ENCODE measurements around the gene TRAPPC6A. TPM values are rescaled to one million over a fixed set of nuclear protein-coding genes. Genes with fewer than 3 reads are reported as not detected.

The TRAPPC6A gene
- total and polyA plus RNA-seq, 2 of the 4 experiments (the other 2 are of a cell fraction): 4.1 to 13.4 TPM

DNA sequence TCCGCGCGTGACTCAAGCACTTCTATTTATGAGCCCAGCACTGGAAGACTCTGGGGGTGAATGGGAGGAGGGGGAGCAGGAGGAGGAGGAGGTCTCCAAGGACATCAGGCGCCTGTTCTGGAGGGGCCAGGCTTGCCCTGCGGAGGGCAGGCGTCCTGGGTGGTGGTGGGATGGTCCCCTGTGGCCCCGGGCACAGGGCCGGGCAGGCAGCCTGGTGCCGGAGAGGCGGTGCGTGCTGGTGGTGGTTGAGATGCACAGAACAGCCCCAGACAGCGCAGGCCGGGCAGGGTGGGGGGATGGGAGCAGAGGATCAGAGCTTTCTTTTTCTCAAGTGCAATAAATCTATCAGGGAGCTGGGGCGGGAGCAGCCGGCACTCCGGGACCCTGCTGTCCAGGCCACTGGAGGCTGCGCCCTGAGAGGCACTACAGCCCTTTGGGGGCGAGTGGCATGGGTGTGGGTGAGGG is 31.3 kb downstream of the TRAPPC6A start:
- no peaks in the 10 kb centered on the region; the same call in 1 of the 2 replicates for H3K9me1 ChIP-seq (ENCODE audit: insufficient read depth, low read length)
- H3K79me1 ChIP-seq (ENCODE audit: low read depth in 1 of 2, low read length in 2 of 2): peaks cover 0 to 4% of the 10 kb centered on the region in 2 experiments; a peak in 1 of 4 replicates
- no peak overlapping the region for H2AK9ac ChIP-seq (replicated peaks; ENCODE audit: low read depth, low read length, poor library complexity)
- TF ChIP-seq, protein P1, sequence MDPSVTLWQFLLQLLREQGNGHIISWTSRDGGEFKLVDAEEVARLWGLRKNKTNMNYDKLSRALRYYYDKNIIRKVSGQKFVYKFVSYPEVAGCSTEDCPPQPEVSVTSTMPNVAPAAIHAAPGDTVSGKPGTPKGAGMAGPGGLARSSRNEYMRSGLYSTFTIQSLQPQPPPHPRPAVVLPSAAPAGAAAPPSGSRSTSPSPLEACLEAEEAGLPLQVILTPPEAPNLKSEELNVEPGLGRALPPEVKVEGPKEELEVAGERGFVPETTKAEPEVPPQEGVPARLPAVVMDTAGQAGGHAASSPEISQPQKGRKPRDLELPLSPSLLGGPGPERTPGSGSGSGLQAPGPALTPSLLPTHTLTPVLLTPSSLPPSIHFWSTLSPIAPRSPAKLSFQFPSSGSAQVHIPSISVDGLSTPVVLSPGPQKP (IDR thresholded peaks at IDR 0.05; ENCODE audit: borderline replicate concordance, low read depth, low read length): no peak
- no peak for TF ChIP-seq BHLHE40 (IDR thresholded peaks at IDR 0.05; ENCODE audit: low read depth, low read length)
- no peak for TF ChIP-seq CEBPB (IDR thresholded peaks at IDR 0.05; ENCODE audit: low read depth, low read length)
- TF ChIP-seq SMC3 (IDR thresholded peaks at IDR 0.05; ENCODE audit: low read depth, low read length): no peak
- H3K4me2 ChIP-seq (ENCODE audit: low read depth, low read length): no peak overlapping the region
- no peak overlapping the region for H3K18ac ChIP-seq (ENCODE audit: low read depth, low read length)
- no peak overlapping the region for H3K9ac ChIP-seq (ENCODE audit: low read depth, low read length)
- H3K23ac ChIP-seq (ENCODE audit: low read depth, low read length): no peak overlapping the region
- H2BK120ac ChIP-seq (ENCODE audit: low read depth, low read length): no peak overlapping the region
- H2BK15ac ChIP-seq (ENCODE audit: low read depth, low read length): no peak overlapping the region
- H3K4me1 ChIP-seq (ENCODE audit: control insufficient read depth, insufficient read depth, low read length): peaks cover 2% of the 10 kb centered on the region; the same call in 1 of the 2 replicates
- no peak overlapping the region for H3K56ac ChIP-seq (ENCODE audit: extremely low read depth, insufficient read depth, low read length)
- H3K14ac ChIP-seq (replicated peaks; ENCODE audit: low read depth, low read length): no peak overlapping the region
- H2BK20ac ChIP-seq (ENCODE audit: low read depth, low read length): no peak overlapping the region
- no peaks in the 10 kb centered on the region for H3K9me3 ChIP-seq (ENCODE audit: control insufficient read depth, insufficient read depth, low read length)
- no peak overlapping the region for H4K8ac ChIP-seq (ENCODE audit: low read depth in 2 of 2, low read length in 2 of 2)
- intact Hi-C loops (cut with micrococcal nuclease): no loop called here
- peaks cover 3% of the 10 kb centered on the region; the same call in 1 of the 2 replicates for H3K27me3 ChIP-seq (ENCODE audit: control insufficient read depth, insufficient read depth, low read length)
- H4K91ac ChIP-seq (ENCODE audit: insufficient read depth, low read depth, low read length): no peak overlapping the region
- H3K4me3 ChIP-seq (ENCODE audit: insufficient read depth, low read depth, low read length): no peak overlapping the region
- H3K27ac ChIP-seq (ENCODE audit: insufficient read depth, low read length): no peak overlapping the region
- H3K4ac ChIP-seq (ENCODE audit: low read depth, low read length): no peak overlapping the region
- ATAC-seq (ENCODE audit: low read depth): no peak
- in situ Hi-C loops (cut with MboI; ENCODE audit: low sequenced_read_pairs): no loop called here
- no peak overlapping the region for H2BK5ac ChIP-seq (ENCODE audit: low read depth, low read length, poor library complexity, severe bottlenecking)
- H2AK5ac ChIP-seq (ENCODE audit: low read depth, low read length): no peak overlapping the region
- dilution Hi-C loops (cut with HindIII; ENCODE audit: low sequenced_read_pairs, unreplicated experiment): no loop called here
- POLR2A ChIA-PET (ENCODE audit: unreplicated experiment): interaction anchor here (0.5 kb wide), 1 partner anchor 117 kb away, joined by 3 read pairs; no protein-coding TSS in a partner anchor
- CTCF ChIA-PET: interaction anchor here (1.6 kb wide), 1 partner anchor 32 kb away, joined by 4 read pairs; the partner anchor contains the start of gene BLOC1S3
- BruUV-seq (replicated peaks): no TSS peak
- H2AFZ ChIP-seq (replicated peaks; ENCODE audit: low read length, poor library complexity): no peak overlapping the region
- peaks cover 36% of the 10 kb centered on the region for H3K36me3 ChIP-seq (ENCODE audit: control insufficient read depth, insufficient read depth, low read length)
- DNase-seq: no peak
- H4K5ac ChIP-seq (ENCODE audit: low read depth, low read length): no peak overlapping the region
- peaks cover 4% of the 10 kb centered on the region; the same call in 1 of the 2 replicates for H4K20me1 ChIP-seq (ENCODE audit: insufficient read depth, low read length)
- 93% methylated on average over 3 of the region's 18 CpGs; no CpG with 5 or more reads in 1 of the 2 experiments for WGBS, 2 experiments (ENCODE audit: extremely low coverage in 2 of 2, insufficient read length in 1 of 2)

Data from IMR-90 (cell line).